HG03064 (cell line): ENCODE results near the gene RAB9A.
"Not testable (repeated sequence)": the region's sequence is repeated elsewhere in the genome, so short reads cannot be mapped to it uniquely, and the experiment has no call there.

Experiments used
- ATAC-seq: cut with Tn5 transposase; IDR thresholded peaks from one replicate; pipeline ENCODE4 v1.9.1; 2021; ENCODE audit warnings: low read depth; ENCODE audit not compliant: unreplicated experiment

RAB9A gene

GRCh38 chrX:13699183-13699826 is 10.4 kb downstream of the RAB9A start:
- ATAC-seq = no peak

GRCh38 chrX:13700380-13700779 is 11.5 kb downstream of the RAB9A start:
- ATAC-seq = no peak

- no peak for ATAC-seq
These were observed 13.3 kb downstream of the RAB9A start for GRCh38 chrX:13702111-13702789.

GRCh38 chrX:13703135-13703534 is 14.2 kb downstream of the RAB9A start:
- ATAC-seq = no peak

- ATAC-seq = no peak
These were observed 14.7 kb downstream of the RAB9A start for GRCh38 chrX:13703589-13703988.

GRCh38 chrX:13711141-13711540 is 22.2 kb downstream of the RAB9A start:
- ATAC-seq = no peak

GRCh38 chrX:13716455-13716854 is 27.5 kb downstream of the RAB9A start:
- no peak for ATAC-seq

- ATAC-seq = no peak
These were observed 28.0 kb downstream of the RAB9A start for GRCh38 chrX:13716905-13717304.

- ATAC-seq = no peak
These were observed 29.0 kb downstream of the RAB9A start for GRCh38 chrX:13717700-13718472.

GRCh38 chrX:13719192-13719856 is 30.4 kb downstream of the RAB9A start:
- no peak for ATAC-seq

GRCh38 chrX:13721371-13721770 is 32.4 kb downstream of the RAB9A start:
- no peak for ATAC-seq

- no peak for ATAC-seq
These were observed 33.0 kb downstream of the RAB9A start for GRCh38 chrX:13721819-13722519.

- not testable (repeated sequence) for ATAC-seq
These were observed 36.0 kb downstream of the RAB9A start for GRCh38 chrX:13724878-13725277.

GRCh38 chrX:13726583-13726982 is 37.7 kb downstream of the RAB9A start:
- not testable (repeated sequence) for ATAC-seq

GRCh38 chrX:13730523-13730922 is 41.6 kb downstream of the RAB9A start:
- ATAC-seq = not testable (repeated sequence)

- no peak for ATAC-seq
These were observed 43.5 kb downstream of the RAB9A start for GRCh38 chrX:13732246-13733067.

GRCh38 chrX:13733506-13733905 is 44.6 kb downstream of the RAB9A start:
- ATAC-seq = no peak

GRCh38 chrX:13734278-13735172 is 45.6 kb downstream of the RAB9A start, which contains the start of the genes OFD1 and TRAPPC2:
TSS of gene OFD1 (plus strand) at chrX:13734748. CDS start at chrX:13735072, 324 bp downstream.
TSS of gene TRAPPC2 (minus strand) at chrX:13734620. CDS start at chrX:13719963, 14,657 bp downstream.
- ATAC-seq = peak; percentile 88
